Nephron (organoid): ENCODE results near the gene PCED1B.

Experiments used
- H3K27ac Mint-ChIP-seq, 3 experiments: 2 replicates each; pipeline ENCODE4 v1.8.0; 2020; ENCODE audit warnings: mixed read lengths in 3 of 3, mild to moderate bottlenecking in 2 of 3, moderate library complexity in 1 of 3
- H3K27me3 Mint-ChIP-seq: 2 replicates; pipeline ENCODE4 v1.8.0; 2021; ENCODE audit warnings: low read depth, mild to moderate bottlenecking, moderate library complexity, mixed read lengths
- H3K36me3 Mint-ChIP-seq: 2 replicates; pipeline ENCODE4 v1.8.0; 2020; ENCODE audit warnings: low read depth, mixed read lengths
- H3K4me1 Mint-ChIP-seq: 2 replicates; pipeline ENCODE4 v1.8.0; 2020; ENCODE audit warnings: mixed read lengths
- H3K4me3 Mint-ChIP-seq, 3 experiments: 2 replicates each; pipeline ENCODE4 v1.8.0; 2020; ENCODE audit warnings: mild to moderate bottlenecking in 3 of 3, mixed read lengths in 3 of 3, moderate library complexity in 2 of 3
- H3K9me3 Mint-ChIP-seq: 2 replicates; pipeline ENCODE4 v1.8.0; 2020; ENCODE audit warnings: mixed read lengths
- TF ChIP-seq, protein P1 (sequence below), 3 experiments: fragments of 200-600 bp; sonication (generic); IDR thresholded peaks; one replicate each; pipeline ENCODE4 v1.5.0; 2021; ENCODE audit warnings: antibody characterized with exemption in 3 of 3; ENCODE audit not compliant: unreplicated experiment in 3 of 3

PCED1B gene

DNA sequence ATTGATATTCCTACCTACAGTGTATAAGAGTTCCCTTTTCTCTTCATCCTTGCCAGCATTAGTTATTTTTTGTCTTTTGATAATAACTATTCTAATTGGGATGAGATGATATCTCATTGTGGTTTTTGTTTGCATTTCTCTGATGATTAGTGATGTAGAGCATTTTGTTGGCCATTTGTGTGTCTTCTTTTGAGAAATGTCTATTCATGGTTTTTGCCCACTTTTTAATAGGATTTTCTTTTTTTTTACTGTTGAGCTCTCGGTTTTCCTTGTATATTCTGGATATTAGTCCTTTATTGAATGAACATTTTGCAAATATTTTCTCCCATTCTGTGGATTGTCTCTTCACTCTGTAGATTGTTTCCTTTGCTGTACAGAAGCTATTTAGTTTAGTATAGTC, 79.9 kb downstream of the PCED1B start:
- H3K27me3 Mint-ChIP-seq: no peaks in the 10 kb centered on the region
- H3K36me3 Mint-ChIP-seq: peaks cover 6% of the 10 kb centered on the region
- TF ChIP-seq, protein P1, sequence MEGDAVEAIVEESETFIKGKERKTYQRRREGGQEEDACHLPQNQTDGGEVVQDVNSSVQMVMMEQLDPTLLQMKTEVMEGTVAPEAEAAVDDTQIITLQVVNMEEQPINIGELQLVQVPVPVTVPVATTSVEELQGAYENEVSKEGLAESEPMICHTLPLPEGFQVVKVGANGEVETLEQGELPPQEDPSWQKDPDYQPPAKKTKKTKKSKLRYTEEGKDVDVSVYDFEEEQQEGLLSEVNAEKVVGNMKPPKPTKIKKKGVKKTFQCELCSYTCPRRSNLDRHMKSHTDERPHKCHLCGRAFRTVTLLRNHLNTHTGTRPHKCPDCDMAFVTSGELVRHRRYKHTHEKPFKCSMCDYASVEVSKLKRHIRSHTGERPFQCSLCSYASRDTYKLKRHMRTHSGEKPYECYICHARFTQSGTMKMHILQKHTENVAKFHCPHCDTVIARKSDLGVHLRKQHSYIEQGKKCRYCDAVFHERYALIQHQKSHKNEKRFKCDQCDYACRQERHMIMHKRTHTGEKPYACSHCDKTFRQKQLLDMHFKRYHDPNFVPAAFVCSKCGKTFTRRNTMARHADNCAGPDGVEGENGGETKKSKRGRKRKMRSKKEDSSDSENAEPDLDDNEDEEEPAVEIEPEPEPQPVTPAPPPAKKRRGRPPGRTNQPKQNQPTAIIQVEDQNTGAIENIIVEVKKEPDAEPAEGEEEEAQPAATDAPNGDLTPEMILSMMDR (IDR thresholded peaks at IDR 0.05; ENCODE audit: unreplicated experiment in 3 of 3): no peak
- H3K4me1 Mint-ChIP-seq: peaks cover 11% of the 10 kb centered on the region
- H3K27ac Mint-ChIP-seq: no peak overlapping the region
- peaks cover 18% of the 10 kb centered on the region for H3K9me3 Mint-ChIP-seq
- H3K4me3 Mint-ChIP-seq: no peak overlapping the region

DNA sequence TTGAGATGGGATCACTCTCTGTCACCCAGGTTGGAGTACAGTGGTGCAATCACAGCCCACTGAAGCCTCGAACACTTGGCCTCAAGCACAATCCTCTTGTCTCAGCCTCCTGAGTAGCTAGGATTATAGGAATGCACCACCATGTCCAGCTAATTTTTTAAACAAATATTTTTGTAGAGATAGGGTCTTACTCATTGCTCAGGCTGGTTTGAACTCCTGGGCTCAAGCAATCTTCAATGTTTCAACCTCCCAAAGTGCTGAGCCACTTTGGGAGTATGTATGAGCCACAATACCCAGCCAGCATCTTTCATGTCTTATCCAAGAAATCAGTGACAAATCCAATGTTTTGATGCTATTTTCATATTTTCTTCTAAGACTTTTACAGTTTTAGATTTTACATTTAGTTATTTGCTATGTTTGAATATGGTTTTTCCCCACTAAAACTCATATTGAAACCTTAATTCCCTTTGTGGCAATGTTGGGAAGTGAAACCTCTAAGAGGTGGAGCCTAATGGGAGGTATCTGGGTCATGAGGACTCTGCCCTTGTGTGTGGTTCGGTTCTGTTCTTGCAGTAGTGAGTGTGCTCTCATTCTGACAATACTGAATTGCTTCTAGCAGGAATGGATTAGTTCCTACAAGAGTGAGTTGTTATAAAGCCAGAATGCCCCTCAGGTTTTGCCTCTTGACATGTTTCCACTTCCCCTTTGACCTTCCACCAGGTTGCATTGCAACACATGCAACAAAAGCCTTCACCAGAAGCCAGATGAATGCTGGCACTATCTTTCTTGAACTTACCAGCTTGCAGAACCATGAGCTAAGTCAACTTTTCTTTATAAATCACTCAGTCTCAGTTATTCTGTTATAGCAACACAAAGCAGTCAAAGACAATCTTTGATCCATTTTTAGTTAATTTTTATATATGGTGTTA, 81.2 kb downstream of the PCED1B start:
- TF ChIP-seq, protein P1 (IDR thresholded peaks at IDR 0.05; ENCODE audit: unreplicated experiment in 3 of 3): no peak
- no peak overlapping the region for H3K4me3 Mint-ChIP-seq
- H3K4me1 Mint-ChIP-seq: peaks cover 4% of the 10 kb centered on the region
- peaks cover 6% of the 10 kb centered on the region for H3K36me3 Mint-ChIP-seq
- H3K27ac Mint-ChIP-seq: no peak overlapping the region
- peaks cover 18% of the 10 kb centered on the region for H3K9me3 Mint-ChIP-seq
- H3K27me3 Mint-ChIP-seq: no peaks in the 10 kb centered on the region

DNA sequence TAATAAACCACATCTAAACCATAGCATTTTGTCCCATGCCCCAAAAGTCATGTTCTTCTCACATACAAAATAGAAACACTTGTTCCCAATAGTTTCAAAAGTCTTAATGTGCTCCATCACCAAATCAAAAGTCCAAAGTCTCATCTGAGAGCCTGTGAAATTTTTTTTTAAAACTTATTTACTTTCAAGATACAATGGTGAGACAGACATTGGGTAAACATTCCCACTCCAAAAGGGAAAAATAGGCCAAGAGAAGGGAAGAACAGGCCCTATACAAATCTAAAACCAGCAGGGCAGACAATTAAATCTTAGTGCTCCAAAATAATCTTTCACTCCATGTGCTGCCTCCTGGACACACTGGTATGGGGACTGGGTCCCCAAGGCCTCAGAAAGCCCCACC, 84.7 kb downstream of the PCED1B start:
- Mint-ChIP-seq H3K27me3 (no peaks in the 10 kb centered on the region), H3K9me3 (peaks cover 12% of the 10 kb centered on the region), H3K27ac (peak overlapping the region in 1 of 3 experiments; percentile 50), H3K4me3 (no peak overlapping the region), H3K36me3 (peaks cover 6% of the 10 kb centered on the region), H3K4me1 (peaks cover 11% of the 10 kb centered on the region)
- TF ChIP-seq, protein P1 (IDR thresholded peaks at IDR 0.05; ENCODE audit: unreplicated experiment in 3 of 3): no peak

DNA sequence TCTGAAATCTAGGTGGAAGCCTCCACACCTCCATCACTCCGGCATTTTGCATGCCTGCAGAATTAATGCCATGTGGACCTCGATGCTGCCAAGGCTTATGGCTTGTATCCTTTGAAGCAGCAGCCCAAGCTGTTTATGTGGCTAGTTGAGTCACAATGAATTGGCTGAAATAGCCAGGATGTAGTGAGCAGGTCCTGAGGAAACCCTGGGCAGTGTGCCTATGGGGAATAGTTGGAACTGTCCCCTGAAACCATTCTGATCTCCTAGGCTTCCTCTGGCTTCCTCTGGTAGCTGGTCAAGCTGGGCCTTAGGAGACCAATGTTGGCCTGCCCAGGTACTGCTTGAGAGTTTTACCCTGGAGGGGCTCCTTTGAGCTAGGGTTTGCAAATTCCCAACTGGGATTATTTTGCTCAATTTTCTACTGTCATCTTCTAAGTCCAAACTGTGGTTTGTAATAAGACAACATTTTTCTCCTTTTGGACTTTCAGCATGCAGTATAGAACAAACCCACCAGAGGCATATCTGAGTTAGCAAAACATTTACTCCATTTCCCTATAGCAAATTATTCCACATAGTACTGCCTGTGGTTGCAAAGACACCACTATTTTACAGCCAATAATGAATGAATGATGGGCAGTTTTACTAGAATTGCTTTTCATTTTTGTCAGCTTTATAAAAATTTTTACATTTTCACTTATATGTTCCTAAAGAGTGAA, 85.5 kb downstream of the PCED1B start:
- H3K9me3 Mint-ChIP-seq: peaks cover 8% of the 10 kb centered on the region
- TF ChIP-seq, protein P1 (IDR thresholded peaks at IDR 0.05; ENCODE audit: unreplicated experiment in 3 of 3): peak; percentile 20 to 27 (median 25)
- peak overlapping the region in 1 of 3 experiments; percentile 19 for H3K27ac Mint-ChIP-seq
- peaks cover 11% of the 10 kb centered on the region for H3K4me1 Mint-ChIP-seq
- H3K4me3 Mint-ChIP-seq: no peak overlapping the region
- peaks cover 6% of the 10 kb centered on the region for H3K36me3 Mint-ChIP-seq
- H3K27me3 Mint-ChIP-seq: no peaks in the 10 kb centered on the region

DNA sequence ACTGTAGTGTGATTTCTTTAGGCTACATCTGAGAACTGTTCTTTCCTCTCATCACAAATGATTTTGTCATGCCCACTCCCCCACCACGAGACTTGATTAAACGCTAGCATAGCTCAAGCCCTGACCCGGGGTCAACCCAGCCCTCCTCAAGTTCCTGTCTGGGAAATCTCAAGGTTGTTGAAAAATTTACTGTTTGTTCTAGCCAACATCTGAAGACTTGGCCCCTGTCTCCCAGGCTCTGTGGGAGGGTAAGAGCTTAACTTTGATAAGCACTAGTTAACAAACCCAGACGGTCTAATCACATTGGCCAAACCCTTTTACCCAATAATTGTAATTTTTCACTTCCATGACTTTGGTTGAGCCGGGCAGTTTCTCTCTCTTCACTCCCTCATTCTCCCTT, 86.5 kb downstream of the PCED1B start:
- H3K9me3 Mint-ChIP-seq: peaks cover 13% of the 10 kb centered on the region
- H3K27ac Mint-ChIP-seq: peak overlapping the region in 2 of 3 experiments; percentile 16 to 73
- H3K4me1 Mint-ChIP-seq: peaks cover 11% of the 10 kb centered on the region
- peaks cover 11% of the 10 kb centered on the region for H3K36me3 Mint-ChIP-seq
- no peaks in the 10 kb centered on the region for H3K27me3 Mint-ChIP-seq
- TF ChIP-seq, protein P1 (IDR thresholded peaks at IDR 0.05; ENCODE audit: unreplicated experiment in 3 of 3): no peak
- no peak overlapping the region for H3K4me3 Mint-ChIP-seq
